Hematopoietic multipotent progenitor cell treated with erythropoietin and hydrocortisone succinate and interleukin-3 and kit ligand, for 8 days (in vitro differentiated cells): ENCODE data around the gene DNAH3.
A peak's percentile ranks its signal among the peaks of the same experiment; 100 is the strongest.
"Not testable (repeated sequence)": the region's sequence is repeated elsewhere in the genome, so short reads cannot be mapped to it uniquely, and the experiment has no call there.

Source experiments
- DNase-seq: peaks from one replicate; pipeline ENCODE4 v3.0.0-alpha.2; 2015

DNAH3 gene

GRCh38 chr16:21069986-21070385 is 80.7 kb downstream of the DNAH3 start:
- DNase-seq, result no peak

DNA sequence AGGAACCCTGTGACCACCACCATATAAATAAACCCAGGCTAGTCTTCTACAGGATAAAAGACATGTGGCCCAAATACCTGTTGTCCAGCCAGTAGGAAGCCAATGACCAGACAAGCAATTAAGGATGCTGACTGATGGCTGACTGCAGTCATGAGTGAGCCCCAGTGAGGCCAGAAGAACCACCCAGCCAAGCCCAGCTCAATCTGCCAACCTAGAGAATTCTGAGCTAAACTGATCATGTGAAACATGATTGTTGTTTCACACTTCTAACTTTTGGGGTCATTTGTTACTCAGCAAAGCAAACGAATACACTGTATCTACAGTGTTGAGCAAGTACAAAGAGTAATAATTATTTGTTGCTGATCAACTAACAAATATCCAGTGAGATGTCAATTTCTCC is 86.4 kb downstream of the DNAH3 start:
- no peak for DNase-seq

DNA sequence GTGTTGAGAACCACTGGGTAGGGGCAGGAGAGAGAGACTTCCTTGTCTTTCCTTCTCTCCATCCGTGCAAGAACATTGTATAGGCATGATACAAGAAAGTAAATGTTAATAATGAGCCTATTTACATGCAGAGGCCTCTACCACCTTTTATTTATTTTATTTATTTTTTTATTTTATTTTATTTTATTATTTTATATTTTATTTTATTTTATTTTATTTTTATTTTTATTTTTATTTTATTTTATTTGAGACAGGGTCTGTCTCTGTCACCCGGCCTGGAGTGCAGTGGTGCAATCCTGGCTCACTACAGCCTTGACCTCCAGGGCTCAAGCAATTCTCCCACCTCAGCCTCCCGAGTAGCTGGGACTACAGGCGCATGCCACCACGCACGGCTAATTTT is 87.3 kb downstream of the DNAH3 start:
- not testable (repeated sequence) for DNase-seq

- DNase-seq, result no peak
These were observed 90.6 kb downstream of the DNAH3 start for GRCh38 chr16:21060027-21060510.

- no peak for DNase-seq
These were observed 92.8 kb downstream of the DNAH3 start for GRCh38 chr16:21057875-21058274.

- DNase-seq, result no peak
These were observed 94.2 kb downstream of the DNAH3 start for GRCh38 chr16:21056396-21056795.

DNA sequence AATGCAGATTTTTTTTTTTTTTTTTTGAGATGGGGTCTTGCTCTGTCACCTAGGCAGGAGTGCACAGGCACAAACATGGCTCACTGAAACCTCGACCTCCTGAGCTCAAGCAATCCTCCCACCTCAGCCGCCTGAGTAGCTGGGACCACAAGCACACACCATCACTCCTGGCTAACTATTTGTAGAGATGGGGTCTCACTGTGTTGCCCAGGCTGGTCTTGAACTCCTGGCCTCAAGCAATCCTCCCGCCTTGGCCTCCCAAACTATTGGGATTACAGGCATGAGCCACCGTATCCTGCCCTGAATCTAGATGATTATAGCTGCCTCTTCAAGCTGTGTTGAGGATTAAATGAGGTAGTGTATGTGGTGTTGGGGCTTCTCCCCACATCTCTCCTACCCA is 94.9 kb downstream of the DNAH3 start:
- DNase-seq, result not testable (repeated sequence)

DNA sequence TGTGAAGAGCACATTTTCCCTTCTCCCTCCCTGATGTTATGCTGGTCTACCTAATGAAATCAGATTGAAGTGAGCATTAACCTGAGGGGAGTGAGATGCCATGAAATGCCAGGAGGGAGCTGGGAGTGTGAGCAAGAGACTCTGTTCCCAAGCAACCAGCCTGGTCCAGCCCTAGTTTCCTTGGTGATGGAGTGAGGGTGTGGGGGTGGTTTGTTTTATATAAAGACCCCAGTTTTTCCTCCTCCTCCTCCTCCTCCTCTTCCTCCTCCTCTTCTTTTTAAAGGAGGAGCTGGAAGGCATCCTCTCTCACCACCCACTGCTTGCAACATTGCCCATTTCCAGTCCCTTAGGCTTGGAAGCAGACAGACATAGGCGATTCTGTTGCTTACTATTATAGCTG is 97.1 kb downstream of the DNAH3 start:
- no peak for DNase-seq

DNA sequence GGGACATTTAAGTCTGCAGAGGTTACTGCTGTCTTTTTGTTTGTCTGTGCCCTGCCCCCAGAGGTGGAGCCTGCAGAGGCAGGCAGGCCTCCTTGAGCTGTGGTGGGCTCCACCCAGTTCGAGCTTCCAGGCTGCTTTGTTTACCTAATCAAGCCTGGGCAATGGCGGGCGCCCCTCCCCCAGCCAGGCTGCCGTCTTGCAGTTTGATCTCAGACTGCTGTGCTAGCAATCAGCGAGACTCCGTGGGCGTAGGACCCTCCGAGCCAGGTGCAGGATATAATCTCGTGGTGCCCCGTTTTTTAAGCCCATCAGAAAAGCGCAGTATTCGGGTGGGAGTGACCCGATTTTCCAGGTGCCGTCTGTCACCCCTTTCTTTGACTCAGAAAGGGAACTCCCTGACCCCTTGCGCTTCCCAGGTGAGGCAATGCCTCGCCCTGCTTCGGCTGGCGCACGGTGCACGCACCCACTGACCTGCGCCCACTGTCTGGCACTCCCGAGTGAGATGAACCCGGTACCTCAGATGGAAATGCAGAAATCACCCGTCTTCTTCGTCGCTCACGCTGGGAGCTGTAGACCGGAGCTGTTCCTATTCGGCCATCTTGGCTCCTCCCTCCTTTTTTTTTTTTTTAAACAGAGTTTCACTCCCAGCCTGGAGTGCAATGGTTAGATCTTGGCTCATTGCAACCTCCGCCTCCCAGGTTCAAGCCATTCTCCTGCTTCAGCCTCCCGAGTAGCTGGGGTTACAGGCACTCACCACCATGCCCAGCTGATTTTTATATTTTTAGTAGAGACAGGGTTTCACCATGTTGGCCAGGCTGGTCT is 102.3 kb downstream of the DNAH3 start:
- DNase-seq, result not testable (repeated sequence)

DNA sequence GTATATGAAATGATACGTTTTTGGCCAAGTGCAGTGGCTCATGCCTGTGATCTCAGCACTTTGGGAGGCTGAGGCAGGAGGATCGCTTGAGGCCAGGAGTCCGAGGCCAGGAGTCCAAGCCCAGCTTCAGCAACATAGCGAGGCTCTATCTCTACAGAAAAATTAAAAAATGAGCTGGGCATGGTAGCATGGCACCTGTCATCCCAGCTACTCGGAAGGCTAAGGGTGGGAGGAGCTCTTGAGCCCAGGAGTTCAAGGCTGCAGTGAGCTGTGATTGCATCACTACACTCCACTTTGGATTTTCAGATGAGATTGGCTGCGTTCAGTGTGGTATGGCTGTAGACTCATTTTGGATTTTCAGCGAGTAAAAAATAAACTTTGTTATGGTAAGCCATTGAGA is 112.4 kb downstream of the DNAH3 start:
- DNase-seq, result no peak

- no peak for DNase-seq
These were observed 112.9 kb downstream of the DNAH3 start for GRCh38 chr16:21037736-21038135.

- DNase-seq, result no peak
These were observed 113.5 kb downstream of the DNAH3 start for GRCh38 chr16:21037168-21037567.

GRCh38 chr16:21036471-21036870 is 114.2 kb downstream of the DNAH3 start:
- no peak for DNase-seq

DNA sequence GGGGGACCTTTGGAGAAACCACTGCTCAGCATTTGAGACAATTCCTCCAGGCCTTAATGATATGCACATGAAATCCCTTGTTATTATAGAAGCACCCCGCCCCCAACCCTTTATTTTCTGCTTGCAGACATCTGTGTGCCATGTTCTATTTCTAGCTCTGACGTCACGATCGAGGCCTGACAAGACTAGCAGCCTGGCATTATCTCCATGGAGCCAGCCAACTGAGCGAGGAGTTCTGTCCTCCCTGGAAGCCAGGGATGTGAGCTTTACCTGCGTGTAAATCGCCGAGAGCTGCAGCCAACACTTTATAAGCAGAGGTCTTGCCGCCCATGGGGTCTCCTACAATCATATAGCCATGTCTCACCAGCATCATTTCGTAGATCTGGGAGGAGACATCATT is 116.9 kb downstream of the DNAH3 start:
- no peak for DNase-seq

GRCh38 chr16:21033264-21033663 is 117.4 kb downstream of the DNAH3 start:
- DNase-seq, result no peak

- no peak for DNase-seq
These were observed 121.9 kb downstream of the DNAH3 start for GRCh38 chr16:21028728-21029127.

GRCh38 chr16:21026846-21027245 is 123.8 kb downstream of the DNAH3 start:
- DNase-seq, result no peak

GRCh38 chr16:21023509-21024202 is 127.0 kb downstream of the DNAH3 start:
- peak; percentile 93 for DNase-seq

- DNase-seq, result no peak
These were observed 129.3 kb downstream of the DNAH3 start for GRCh38 chr16:21021316-21021715.

GRCh38 chr16:21009815-21010214 is 140.8 kb downstream of the DNAH3 start:
- no peak for DNase-seq

GRCh38 chr16:21005008-21005407 is 145.6 kb downstream of the DNAH3 start:
- no peak for DNase-seq

- peak; percentile 51 for DNase-seq
These were observed 149.4 kb downstream of the DNAH3 start for GRCh38 chr16:21001262-21001661.

DNA sequence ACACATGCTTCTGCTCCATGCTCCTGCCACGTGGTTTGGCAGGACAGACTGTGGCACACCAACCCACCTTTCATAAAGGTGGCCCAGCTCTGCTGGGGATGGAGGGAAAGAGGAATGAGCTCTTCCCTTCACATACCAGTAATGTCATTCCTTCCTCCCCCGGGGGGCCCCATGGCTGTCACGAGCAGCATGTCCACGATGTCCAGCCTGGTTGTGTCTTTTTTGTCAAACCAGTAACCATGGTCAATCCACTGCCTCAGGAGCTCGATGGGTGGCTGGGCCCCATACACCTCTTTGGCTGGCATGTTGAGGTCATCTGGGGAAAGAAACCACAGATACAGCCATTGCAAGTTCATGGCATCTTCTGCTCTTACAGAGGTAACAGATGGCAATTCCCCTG is 153.5 kb downstream of the DNAH3 start:
- no peak for DNase-seq

DNA sequence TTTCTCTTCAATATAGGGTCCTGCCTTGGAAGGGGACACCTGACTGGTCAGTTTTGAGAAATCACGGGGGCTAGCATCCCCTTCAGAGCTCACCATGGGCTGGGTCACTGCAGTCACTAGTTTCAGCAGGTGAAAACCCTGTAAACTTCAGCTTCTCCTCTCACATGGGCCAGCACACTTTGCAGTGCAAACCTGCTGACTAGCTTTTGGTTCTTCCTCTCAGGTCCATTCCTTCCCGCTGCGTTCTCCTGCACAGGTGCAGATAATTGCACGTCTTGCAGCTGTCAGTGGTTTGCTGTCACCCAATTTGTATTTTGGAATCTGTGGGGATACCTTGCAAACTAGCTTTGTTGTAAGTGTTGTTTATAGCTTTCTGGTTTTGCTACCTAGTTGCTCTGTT is 154.9 kb downstream of the DNAH3 start:
- DNase-seq, result no peak
